IMR-90 (cell line): ENCODE measurements around the gene MCFD2. TPM values are rescaled to one million over a fixed set of nuclear protein-coding genes. Genes with fewer than 3 reads are reported as not detected.
A peak's percentile ranks its signal among the peaks of the same experiment; 100 is the strongest.
"Not testable (repeated sequence)": the region's sequence is repeated elsewhere in the genome, so short reads cannot be mapped to it uniquely, and the experiment has no call there.

Source experiments
- ATAC-seq: fragments of 200-7000 bp; cut with Tn5 transposase; 2 replicates; pipeline ENCODE4 v1.9.1; 2020; ENCODE audit warnings: low read depth, mild to moderate bottlenecking, moderate library complexity
- BruUV-seq: library from RNA; stranded (reverse); fragments of 400-500 nt; replicated peaks from 2 replicates; lab custom pipeline; 2021; lab: Mats Ljungman, UMichigan
- CTCF ChIA-PET: fragments of 300-600 bp; formaldehyde crosslinking; extraction: SDS; loops from one replicate; lab custom pipeline; 2021; ENCODE audit warnings: antibody characterized with exemption; lab: Yijun Ruan, JAX
- POLR2A ChIA-PET: fragments of 300-600 bp; sonication (Branson Sonifier 250); formaldehyde crosslinking; loops from one replicate; lab custom pipeline; 2022; ENCODE audit warnings: antibody characterized with exemption; ENCODE audit not compliant: unreplicated experiment; lab: Charles Lee
- DNase-seq: peaks from one replicate; pipeline ENCODE4 v3.0.0; 2013
- H2AFZ ChIP-seq: replicated peaks from 2 replicates; pipeline ENCODE3; 2013; ENCODE audit warnings: low read length, mild to moderate bottlenecking; ENCODE audit not compliant: poor library complexity
- H2AK5ac ChIP-seq: 2 replicates; pipeline ENCODE4 v1.6.1; 2013; ENCODE audit warnings: low read depth, low read length, inconsistent platforms
- H2AK9ac ChIP-seq: replicated peaks from 2 replicates; pipeline ENCODE3; 2013; ENCODE audit warnings: mild to moderate bottlenecking, low read depth, low read length, moderate library complexity; ENCODE audit not compliant: poor library complexity
- H2BK120ac ChIP-seq: 2 replicates; pipeline ENCODE4 v1.6.1; 2013; ENCODE audit warnings: low read depth, low read length, inconsistent platforms
- H2BK15ac ChIP-seq: 3 replicates; pipeline ENCODE4 v1.6.1; 2013; ENCODE audit warnings: low read depth, low read length, inconsistent platforms
- H2BK20ac ChIP-seq: 2 replicates; pipeline ENCODE4 v1.6.1; 2013; ENCODE audit warnings: low read depth, mild to moderate bottlenecking, inconsistent platforms, low read length, moderate library complexity
- H2BK5ac ChIP-seq: 2 replicates; pipeline ENCODE4 v1.6.1; 2013; ENCODE audit warnings: mild to moderate bottlenecking, low read depth, low read length, inconsistent platforms; ENCODE audit not compliant: poor library complexity, severe bottlenecking
- H3K14ac ChIP-seq: replicated peaks from 2 replicates; pipeline ENCODE4 v1.6.1; 2013; ENCODE audit warnings: low read depth, low read length, inconsistent platforms
- H3K18ac ChIP-seq: 2 replicates; pipeline ENCODE4 v1.6.1; 2013; ENCODE audit warnings: low read depth, low read length, control low read depth
- H3K23ac ChIP-seq: 2 replicates; pipeline ENCODE4 v1.6.1; 2013; ENCODE audit warnings: low read depth, low read length, inconsistent platforms
- H3K27ac ChIP-seq: 2 replicates; pipeline ENCODE4 v1.5.1; 2013; ENCODE audit warnings: mild to moderate bottlenecking, control low read depth, low read length; ENCODE audit not compliant: insufficient read depth
- H3K27me3 ChIP-seq: 2 replicates; pipeline ENCODE4 v1.6.1; 2013; ENCODE audit warnings: low read length; ENCODE audit not compliant: control insufficient read depth, insufficient read depth
- H3K36me3 ChIP-seq: 2 replicates; pipeline ENCODE4 v1.6.1; 2013; ENCODE audit warnings: low read length, mixed read lengths; ENCODE audit not compliant: control insufficient read depth, insufficient read depth
- H3K4ac ChIP-seq: 2 replicates; pipeline ENCODE4 v1.6.1; 2013; ENCODE audit warnings: low read depth, low read length, inconsistent platforms
- H3K4me1 ChIP-seq: 2 replicates; pipeline ENCODE4 v1.6.1; 2013; ENCODE audit warnings: low read length, mixed read lengths; ENCODE audit not compliant: control insufficient read depth, insufficient read depth
- H3K4me2 ChIP-seq: 2 replicates; pipeline ENCODE4 v1.6.1; 2013; ENCODE audit warnings: low read depth, mild to moderate bottlenecking, control low read depth, low read length, moderate library complexity
- H3K4me3 ChIP-seq: 2 replicates; pipeline ENCODE4 v1.5.1; 2013; ENCODE audit warnings: low read depth, mild to moderate bottlenecking, control low read depth, low read length, moderate library complexity; ENCODE audit not compliant: insufficient read depth
- H3K56ac ChIP-seq: 2 replicates; pipeline ENCODE4 v1.6.1; 2013; ENCODE audit warnings: low read length, inconsistent platforms; ENCODE audit not compliant: insufficient read depth; ENCODE audit errors: extremely low read depth
- H3K79me1 ChIP-seq, 2 experiments: 2 replicates each; pipeline ENCODE4 v1.6.1; 2013; ENCODE audit warnings: low read length in 2 of 2, inconsistent platforms in 1 of 2, low read depth in 1 of 2
- H3K9ac ChIP-seq: 2 replicates; pipeline ENCODE4 v1.6.1; 2013; ENCODE audit warnings: low read depth, low read length, control low read depth
- H3K9me1 ChIP-seq: 2 replicates; pipeline ENCODE4 v1.6.1; 2013; ENCODE audit warnings: low read length, inconsistent platforms; ENCODE audit not compliant: insufficient read depth
- H3K9me3 ChIP-seq: 2 replicates; pipeline ENCODE4 v1.6.1; 2013; ENCODE audit warnings: low read length; ENCODE audit not compliant: control insufficient read depth, insufficient read depth
- H4K20me1 ChIP-seq: 2 replicates; pipeline ENCODE4 v1.6.1; 2013; ENCODE audit warnings: low read length, inconsistent platforms; ENCODE audit not compliant: insufficient read depth
- H4K5ac ChIP-seq: 2 replicates; pipeline ENCODE4 v1.6.1; 2013; ENCODE audit warnings: mild to moderate bottlenecking, low read depth, low read length, control low read depth
- H4K8ac ChIP-seq, 2 experiments: 2 replicates each; pipeline ENCODE4 v1.6.1; 2013; ENCODE audit warnings: low read depth in 2 of 2, low read length in 2 of 2, control low read depth in 1 of 2, inconsistent platforms in 1 of 2
- H4K91ac ChIP-seq: 2 replicates; pipeline ENCODE4 v1.6.1; 2013; ENCODE audit warnings: low read depth, low read length, inconsistent platforms; ENCODE audit not compliant: insufficient read depth
- FOS ChIP-seq: fragments of 150-350 bp; IDR thresholded peaks from 2 replicates; pipeline ENCODE4 v1.6.1; 2016; ENCODE audit warnings: low read depth, low read length
- WGBS, 2 experiments: methylation state at CpG; one replicate each; pipeline versions ENCODE4 v1.1.5 to v1.1.7; 2013; ENCODE audit warnings: missing lambda C conversion rate in 2 of 2; ENCODE audit not compliant: insufficient read length in 1 of 2; ENCODE audit errors: extremely low coverage in 2 of 2; 5-methylcytosine and 5-hydroxymethylcytosine counted together
- dilution Hi-C: fragments of 300-500 bp; cut with HindIII; formaldehyde crosslinking; loops from one replicate; pipeline ENCODE4 v1.14.3; 2018; ENCODE audit warnings: low sequenced_read_pairs; ENCODE audit not compliant: unreplicated experiment
- in situ Hi-C: fragments of 300-500 bp; cut with MboI; formaldehyde crosslinking; loops from 3 replicates; pipeline ENCODE4 v1.14.3; 2019; ENCODE audit warnings: low sequenced_read_pairs, inconsistent platforms, mixed read lengths
- intact Hi-C: fragments of 100-400 bp; cut with micrococcal nuclease; formaldehyde crosslinking; loops from 2 replicates; pipeline ENCODE4 v1.10.0; 2022
- polyA plus RNA-seq, 3 experiments: library from polyadenylated mRNA; depleted of rRNA; stranded (reverse); fragments of >200 nt; gene quantifications; 2 replicates each; pipeline ENCODE4 v1.2.3, GENCODE V29; 2012; ENCODE audit warnings: low replicate concordance in 1 of 3
- total RNA-seq: library from RNA; depleted of rRNA; stranded (reverse); fragments of >200 nt; gene quantifications from 2 replicates; pipeline ENCODE4 v1.2.3, GENCODE V29; 2012

MCFD2 gene
- total and polyA plus RNA-seq, 2 of the 4 experiments (the other 2 are of a cell fraction): 145 to 177 TPM

- no peak for TF ChIP-seq FOS
Measured at GRCh38 chr2:46876741-46877384, 38.7 kb downstream of the MCFD2 start (continued).

DNA sequence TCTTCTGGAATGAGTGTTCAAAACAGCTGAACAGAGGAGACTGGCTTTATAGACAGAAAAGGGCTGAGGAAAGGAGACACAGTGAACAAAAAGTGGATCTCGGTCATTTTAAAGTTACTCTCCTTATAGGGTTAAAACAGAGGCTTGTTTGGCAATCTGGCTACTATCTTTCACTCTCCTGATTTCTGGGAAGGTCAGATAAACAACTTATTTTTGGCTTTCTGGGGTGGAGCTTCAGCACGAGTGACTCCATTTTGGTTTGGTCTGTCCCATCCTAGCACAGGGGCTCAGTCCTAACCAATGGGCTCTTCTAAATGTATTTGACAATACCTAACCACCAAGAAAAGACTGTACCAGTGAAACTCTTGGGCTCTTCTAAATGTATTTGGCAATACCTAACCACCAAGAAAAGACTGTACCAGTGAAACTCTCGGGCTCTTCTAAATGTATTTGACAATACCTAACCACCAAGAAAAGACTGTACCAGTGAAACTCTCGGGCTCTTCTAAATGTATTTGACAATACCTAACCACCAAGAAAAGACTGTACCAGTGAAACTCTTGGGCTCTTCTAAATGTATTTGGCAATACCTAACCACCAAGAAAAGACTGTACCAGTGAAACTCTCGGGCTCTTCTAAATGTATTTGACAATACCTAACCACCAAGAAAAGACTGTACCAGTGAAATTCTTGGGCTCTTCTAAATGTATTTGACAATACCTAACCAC lies 39.5 kb downstream of the MCFD2 start:
- H4K20me1 ChIP-seq, H3K27me3 ChIP-seq, POLR2A ChIA-PET, H2AK9ac ChIP-seq, H3K23ac ChIP-seq, H3K36me3 ChIP-seq, H2AFZ ChIP-seq, in situ Hi-C loops, H3K4me2 ChIP-seq, ATAC-seq, H3K4me3 ChIP-seq, dilution Hi-C loops, H3K9me3 ChIP-seq, BruUV-seq: not testable (repeated sequence)
- H2BK20ac ChIP-seq: peak overlapping the region; percentile 99
- peak overlapping the region; percentile 96 for H2BK5ac ChIP-seq
- CTCF ChIA-PET: interaction anchor here (0.6 to 2.0 kb wide), 7 partner anchors 18 to 219 kb away, joined by 3 to 6 read pairs (median 3); no protein-coding TSS in a partner anchor
- peak overlapping the region; percentile 100 for H2BK120ac ChIP-seq
- 40% methylated on average over 1 of the region's 5 CpGs; no CpG with 5 or more reads in 1 of the 2 experiments for WGBS, 2 experiments
- H2AK5ac ChIP-seq: peak overlapping the region; percentile 57
- peak overlapping the region; percentile 70; the same call in 1 of the 2 replicates for H3K56ac ChIP-seq
- peak overlapping the region; percentile 77; the same call in 2 of the 3 replicates for H2BK15ac ChIP-seq
- peaks cover 24 to 88% of the 10 kb centered on the region in 2 experiments for H3K79me1 ChIP-seq
- H4K8ac ChIP-seq: peak overlapping the region; percentile 63 to 89
- H3K18ac ChIP-seq: peak overlapping the region; percentile 90; the same call in 1 of the 2 replicates
- peaks cover 44% of the 10 kb centered on the region for H3K4me1 ChIP-seq
- H3K27ac ChIP-seq: peak overlapping the region; percentile 92; the same call in 1 of the 2 replicates
- peak overlapping the region; percentile 79 for H4K5ac ChIP-seq
- peak overlapping the region; percentile 98 for H3K4ac ChIP-seq
- DNase-seq: peak; percentile 33
- intact Hi-C loops: loop anchor here (2.0 kb wide), 3 partner anchors 49 to 243 kb away; no protein-coding TSS in a partner anchor
- peak overlapping the region; percentile 38; the same call in 1 of the 2 replicates for H3K9ac ChIP-seq
- H3K14ac ChIP-seq: peak overlapping the region; percentile 97
- peaks cover 58% of the 10 kb centered on the region for H3K9me1 ChIP-seq
- H4K91ac ChIP-seq: peak overlapping the region; percentile 93
